Immature natural killer cell (primary cell): ENCODE measurements around the gene LCE2C. TPM values are rescaled to one million over a fixed set of nuclear protein-coding genes. Genes with fewer than 3 reads are reported as not detected.
"Not testable (repeated sequence)": the region's sequence is repeated elsewhere in the genome, so short reads cannot be mapped to it uniquely, and the experiment has no call there.

ENCODE experiments used
- DNase-seq, 3 donors: peaks; one replicate each; pipeline ENCODE4 v3.0.0; 2022; ENCODE audit warnings: mixed read lengths in 1 of 3
- H3K27ac Mint-ChIP-seq, 6 donors: one replicate each; pipeline ENCODE4 v1.8.0; 2020; ENCODE audit warnings: mixed read lengths in 6 of 6, mild to moderate bottlenecking in 5 of 6, inconsistent platforms in 4 of 6, moderate library complexity in 3 of 6
- H3K27me3 Mint-ChIP-seq, 3 donors: one replicate each; pipeline ENCODE4 v1.8.0; 2020 to 2021; ENCODE audit warnings: low read depth in 3 of 3, mild to moderate bottlenecking in 3 of 3, mixed read lengths in 3 of 3, moderate library complexity in 3 of 3, inconsistent platforms in 1 of 3
- H3K36me3 Mint-ChIP-seq, 3 donors: one replicate each; pipeline ENCODE4 v1.8.0; 2020; ENCODE audit warnings: mixed read lengths in 3 of 3, inconsistent platforms in 2 of 3, mild to moderate bottlenecking in 2 of 3
- H3K4me1 Mint-ChIP-seq, 2 donors: one replicate each; pipeline ENCODE4 v1.8.0; 2020; ENCODE audit warnings: inconsistent platforms in 2 of 2, mild to moderate bottlenecking in 2 of 2, mixed read lengths in 2 of 2, moderate library complexity in 1 of 2
- H3K4me3 Mint-ChIP-seq, 5 donors: one replicate each; pipeline ENCODE4 v1.8.0; 2020; ENCODE audit warnings: mild to moderate bottlenecking in 5 of 5, mixed read lengths in 5 of 5, inconsistent platforms in 3 of 5, moderate library complexity in 3 of 5
- H3K9me3 Mint-ChIP-seq, 6 donors: one replicate each; pipeline ENCODE4 v1.8.0; 2020; ENCODE audit warnings: mild to moderate bottlenecking in 6 of 6, mixed read lengths in 6 of 6, inconsistent platforms in 4 of 6, moderate library complexity in 3 of 6
- polyA plus RNA-seq, 3 donors: library from polyadenylated mRNA; unstranded; fragments of 300-500 nt; fragmentation: Illumina TruSeq; gene quantifications; one replicate each; pipeline ENCODE4 v1.2.3, GENCODE V29; 2021

The LCE2C gene
- not detected for polyA plus RNA-seq

GRCh38 chr1:152674983-152675382, at the start of gene LCE2C:
LCE2C (plus strand) TSS chr1:152675279; CDS start chr1:152676016, 737 bp downstream.
- not testable (repeated sequence) for H3K27ac Mint-ChIP-seq, DNase-seq, H3K9me3 Mint-ChIP-seq, H3K27me3 Mint-ChIP-seq, H3K4me3 Mint-ChIP-seq, H3K36me3 Mint-ChIP-seq, H3K4me1 Mint-ChIP-seq

GRCh38 chr1:152626744-152627143, 48.3 kb upstream of the LCE2C start:
- Mint-ChIP-seq H3K27ac (no peak overlapping the region), H3K27me3 (peaks cover 5 to 10% (median 6%) of the 10 kb centered on the region in 3 donors), H3K4me1 (peaks cover 0 to 4% of the 10 kb centered on the region in 2 donors), H3K4me3 (no peak overlapping the region), H3K9me3 (peaks cover 0 to 2% (median 0%) of the 10 kb centered on the region in 6 donors), H3K36me3 (no peaks in the 10 kb centered on the region)
- no peak for DNase-seq

- H3K27me3 Mint-ChIP-seq: peaks cover 0 to 7% (median 5%) of the 10 kb centered on the region in 3 donors
- H3K9me3 Mint-ChIP-seq: peaks cover 0 to 2% (median 0%) of the 10 kb centered on the region in 6 donors
- no peak overlapping the region for H3K4me3 Mint-ChIP-seq
- H3K36me3 Mint-ChIP-seq: no peaks in the 10 kb centered on the region
- no peak overlapping the region for H3K27ac Mint-ChIP-seq
- no peak for DNase-seq
- no peaks in the 10 kb centered on the region for H3K4me1 Mint-ChIP-seq
Observed at GRCh38 chr1:152630596-152630995, 44.5 kb upstream of the LCE2C start.

- Mint-ChIP-seq H3K27me3 (peaks cover 1 to 9% (median 3%) of the 10 kb centered on the region in 3 donors), H3K9me3 (peaks cover 0 to 6% (median 0%) of the 10 kb centered on the region in 6 donors), H3K4me1 (no peaks in the 10 kb centered on the region), H3K27ac (no peak overlapping the region), H3K36me3 (no peaks in the 10 kb centered on the region), H3K4me3 (no peak overlapping the region)
- no peak for DNase-seq
Observed at GRCh38 chr1:152640351-152640750, 34.7 kb upstream of the LCE2C start.

GRCh38 chr1:152643945-152644344, 31.1 kb upstream of the LCE2C start:
- peaks cover 1 to 6% (median 3%) of the 10 kb centered on the region in 3 donors for H3K27me3 Mint-ChIP-seq
- H3K27ac Mint-ChIP-seq: no peak overlapping the region
- H3K4me1 Mint-ChIP-seq: no peaks in the 10 kb centered on the region
- no peaks in the 10 kb centered on the region for H3K36me3 Mint-ChIP-seq
- H3K9me3 Mint-ChIP-seq: peaks cover 0 to 6% (median 0%) of the 10 kb centered on the region in 6 donors
- H3K4me3 Mint-ChIP-seq: no peak overlapping the region
- no peak for DNase-seq

- Mint-ChIP-seq H3K27me3 (peaks cover 0 to 6% (median 1%) of the 10 kb centered on the region in 3 donors), H3K36me3 (no peaks in the 10 kb centered on the region), H3K9me3 (peaks cover 0 to 4% (median 0%) of the 10 kb centered on the region in 6 donors), H3K27ac (no peak overlapping the region), H3K4me1 (no peaks in the 10 kb centered on the region), H3K4me3 (no peak overlapping the region)
- no peak for DNase-seq
Observed at GRCh38 chr1:152645146-152645545, 29.9 kb upstream of the LCE2C start.

GRCh38 chr1:152646656-152647055, 28.4 kb upstream of the LCE2C start:
- Mint-ChIP-seq H3K27me3 (peaks cover 0 to 6% (median 1%) of the 10 kb centered on the region in 3 donors), H3K4me1 (no peaks in the 10 kb centered on the region), H3K9me3 (peaks cover 0 to 2% (median 0%) of the 10 kb centered on the region in 6 donors), H3K27ac (no peak overlapping the region), H3K4me3 (no peak overlapping the region), H3K36me3 (no peaks in the 10 kb centered on the region)
- DNase-seq: no peak

GRCh38 chr1:152654110-152654509, 21.0 kb upstream of the LCE2C start:
- Mint-ChIP-seq H3K4me1 (peaks cover 0 to 7% of the 10 kb centered on the region in 2 donors), H3K9me3 (no peaks in the 10 kb centered on the region), H3K36me3 (no peaks in the 10 kb centered on the region), H3K27me3 (peaks cover 0 to 3% (median 2%) of the 10 kb centered on the region in 3 donors), H3K4me3 (no peak overlapping the region), H3K27ac (no peak overlapping the region)
- peak; percentile 3 to 27 (median 7) for DNase-seq

GRCh38 chr1:152656459-152656858, 18.6 kb upstream of the LCE2C start:
- no peak overlapping the region for H3K4me3 Mint-ChIP-seq
- peaks cover 0 to 3% (median 2%) of the 10 kb centered on the region in 3 donors for H3K27me3 Mint-ChIP-seq
- no peak overlapping the region for H3K27ac Mint-ChIP-seq
- no peaks in the 10 kb centered on the region for H3K36me3 Mint-ChIP-seq
- peaks cover 0 to 7% of the 10 kb centered on the region in 2 donors for H3K4me1 Mint-ChIP-seq
- no peaks in the 10 kb centered on the region for H3K9me3 Mint-ChIP-seq
- DNase-seq: no peak

- DNase-seq: no peak
- no peak overlapping the region for H3K27ac Mint-ChIP-seq
Observed at GRCh38 chr1:152657677-152658076, 17.4 kb upstream of the LCE2C start.

GRCh38 chr1:152658649-152659048, 16.4 kb upstream of the LCE2C start:
- no peak for DNase-seq
- peaks cover 0 to 7% of the 10 kb centered on the region in 2 donors for H3K4me1 Mint-ChIP-seq

More at GRCh38 chr1:152657677-152658076, 17.4 kb upstream of the LCE2C start:
- H3K36me3 Mint-ChIP-seq: no peaks in the 10 kb centered on the region
- H3K27me3 Mint-ChIP-seq: peaks cover 0 to 3% (median 2%) of the 10 kb centered on the region in 3 donors
- H3K9me3 Mint-ChIP-seq: no peaks in the 10 kb centered on the region
- peaks cover 0 to 7% of the 10 kb centered on the region in 2 donors for H3K4me1 Mint-ChIP-seq
- no peak overlapping the region for H3K4me3 Mint-ChIP-seq

GRCh38 chr1:152663098-152663497, 12.0 kb upstream of the LCE2C start, which contains the start of gene LCE2D:
LCE2D (plus strand) TSS chr1:152663380; CDS start chr1:152664106, 726 bp downstream.
- DNase-seq: no peak
- Mint-ChIP-seq H3K4me1 (no peaks in the 10 kb centered on the region), H3K9me3 (no peaks in the 10 kb centered on the region), H3K4me3 (no peak within 1 kb of the TSS), H3K27ac (no peak within 1 kb of the TSS), H3K27me3 (peaks cover 0 to 2% (median 2%) of the 10 kb centered on the region in 3 donors), H3K36me3 (no peaks in the 10 kb centered on the region)

More at GRCh38 chr1:152658649-152659048, 16.4 kb upstream of the LCE2C start:
- Mint-ChIP-seq H3K27me3 (peaks cover 0 to 3% (median 2%) of the 10 kb centered on the region in 3 donors), H3K4me3 (no peak overlapping the region), H3K36me3 (no peaks in the 10 kb centered on the region), H3K27ac (no peak overlapping the region), H3K9me3 (no peaks in the 10 kb centered on the region)

- DNase-seq, H3K27ac Mint-ChIP-seq, H3K4me1 Mint-ChIP-seq, H3K4me3 Mint-ChIP-seq, H3K9me3 Mint-ChIP-seq, H3K27me3 Mint-ChIP-seq, H3K36me3 Mint-ChIP-seq: not testable (repeated sequence)
Observed at GRCh38 chr1:152666171-152666570, 8.9 kb upstream of the LCE2C start.

GRCh38 chr1:152667648-152668047, 7.4 kb upstream of the LCE2C start:
- H3K4me3 Mint-ChIP-seq: no peak overlapping the region
- no peak overlapping the region for H3K27ac Mint-ChIP-seq
- DNase-seq: no peak
- H3K27me3 Mint-ChIP-seq: peaks cover 0 to 2% (median 0%) of the 10 kb centered on the region in 3 donors
- no peaks in the 10 kb centered on the region for H3K4me1 Mint-ChIP-seq
- H3K9me3 Mint-ChIP-seq: no peaks in the 10 kb centered on the region
- H3K36me3 Mint-ChIP-seq: no peaks in the 10 kb centered on the region

- no peaks in the 10 kb centered on the region for H3K4me1 Mint-ChIP-seq
- H3K36me3 Mint-ChIP-seq: no peaks in the 10 kb centered on the region
- H3K9me3 Mint-ChIP-seq: peaks cover 0 to 2% (median 0%) of the 10 kb centered on the region in 6 donors
- H3K27me3 Mint-ChIP-seq: no peaks in the 10 kb centered on the region
- H3K27ac Mint-ChIP-seq: peak overlapping the region in 1 of 6 donors; percentile 14
- no peak overlapping the region for H3K4me3 Mint-ChIP-seq
- DNase-seq: no peak
Observed at GRCh38 chr1:152673016-152673415, 2.1 kb upstream of the LCE2C start.
